A375 (cell line): ENCODE measurements around the gene SCGB1C2. TPM values are rescaled to one million over a fixed set of nuclear protein-coding genes. Genes with fewer than 3 reads are reported as not detected.

Source experiments
- small RNA-seq: library from RNA; depleted of rRNA; stranded (forward); fragments of <200 nt; gene quantifications from one replicate; pipeline ENCODE3, GENCODE V24; 2014
- total RNA-seq: library from RNA; depleted of rRNA; stranded (reverse); fragments of >200 nt; shearing (Covaris generic); gene quantifications from 2 replicates; pipeline ENCODE4 v1.2.3, GENCODE V29; 2014; rRNA removed

SCGB1C2 gene
- not detected in 2 replicates for total RNA-seq

DNA sequence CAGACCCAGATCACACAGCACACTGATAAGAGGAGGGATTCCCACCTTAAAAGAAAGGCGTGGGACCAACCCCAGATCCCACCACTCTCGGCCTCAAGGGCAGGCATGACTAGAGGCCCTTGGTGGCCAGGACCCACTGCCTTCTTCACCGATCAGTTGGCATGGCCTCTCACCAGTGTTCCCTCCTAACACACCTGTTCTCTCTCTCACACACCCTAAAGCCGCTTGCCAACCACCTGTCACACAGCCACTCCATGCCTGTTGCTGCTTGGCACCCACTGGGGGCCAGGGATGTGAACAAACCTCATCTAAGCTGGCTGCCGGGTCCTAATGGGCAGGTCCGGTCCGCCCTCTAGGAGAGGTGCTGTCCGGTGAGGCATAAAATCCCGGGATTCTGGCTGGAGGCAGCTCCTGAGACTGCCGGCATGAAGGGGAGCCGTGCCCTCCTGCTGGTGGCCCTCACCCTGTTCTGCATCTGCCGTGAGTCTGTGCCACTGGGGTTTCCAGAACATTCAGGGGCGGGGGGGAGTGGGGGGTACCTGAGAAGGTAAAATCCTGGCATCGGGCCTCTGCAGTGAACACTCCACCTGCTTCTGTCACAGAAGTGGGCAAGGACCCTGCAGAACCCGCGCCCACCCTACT is at the start of gene SCGB1C2:
TSS of gene SCGB1C2 (plus strand) at position 404 of the 642 bp plus-strand sequence. CDS start at position 426, 22 bp downstream.

DNA sequence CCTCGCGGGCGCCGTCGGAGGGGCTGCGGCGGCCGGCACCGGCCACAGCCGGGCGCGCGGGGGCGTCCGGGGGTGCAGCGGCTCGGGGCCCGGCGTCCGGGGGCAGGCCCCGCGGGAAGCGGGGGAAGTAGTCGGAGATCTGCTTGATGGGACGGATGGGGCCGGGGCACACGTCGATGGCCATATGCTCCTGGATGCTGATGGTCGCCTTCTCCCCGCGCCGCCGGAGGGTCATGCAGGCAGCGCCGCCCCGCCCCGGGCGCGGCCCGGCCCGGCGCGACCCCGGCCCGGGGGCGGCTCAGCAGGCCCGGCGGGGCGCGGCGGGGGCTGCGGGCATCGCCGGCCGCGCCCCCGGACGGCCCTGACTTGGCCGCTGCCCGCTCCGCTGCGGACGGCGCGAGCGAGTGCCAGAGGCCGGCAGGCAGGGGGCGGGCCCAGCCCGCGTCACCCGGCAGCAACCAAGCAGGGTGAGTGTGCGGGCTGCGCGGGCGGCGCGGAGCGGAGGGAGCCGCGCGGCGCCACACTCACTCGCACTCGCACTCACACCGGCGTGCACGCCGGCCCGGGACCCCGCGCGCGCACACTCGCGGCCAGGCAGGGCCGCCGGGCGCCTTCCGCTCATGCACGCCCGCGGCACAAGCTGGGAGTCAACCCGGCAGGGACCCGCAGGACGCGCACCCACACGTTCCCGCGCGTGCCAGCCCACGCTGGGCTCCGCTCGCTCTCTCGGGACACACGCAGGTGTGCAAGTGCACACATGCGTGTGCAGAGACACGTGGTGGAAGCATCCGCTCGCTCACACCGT is 44.1 kb downstream of the SCGB1C2 start, which contains the start of gene DOC2B:
TSS of gene DOC2B (minus strand) at position 406 of the 805 bp plus-strand sequence. CDS start at position 235, 171 bp downstream.

Small RNA genes lying within 50 kb of the gene (small RNA-seq; reads per million reads assigned to genes)
- not detected for gene RF00026

Other genes with a start within 250 kb of the SCGB1C2 start
- gene DOC2B, start 44.1 kb downstream of the SCGB1C2 start, total RNA-seq: 0.03 TPM in 1 of 2 replicates, not detected in the other
- gene RPH3AL, start 215.2 kb downstream of the SCGB1C2 start, total RNA-seq: 3.8 and 4.8 TPM in 2 replicates